Right lobe of liver (tissue), 6 donors: ENCODE results near the gene TRRAP. TPM values are rescaled to one million over a fixed set of nuclear protein-coding genes. Genes with fewer than 3 reads are reported as not detected.
"Not testable (repeated sequence)": the region's sequence is repeated elsewhere in the genome, so short reads cannot be mapped to it uniquely, and the experiment has no call there.

Experiments
- ATAC-seq, 4 donors: fragments of 200-7000 bp; cut with Tn5 transposase; one replicate each; pipeline ENCODE4 v1.9.1; 2020; ENCODE audit warnings: mild to moderate bottlenecking in 4 of 4, moderate library complexity in 4 of 4
- DNase-seq, 3 donors: peaks; one replicate each; pipeline ENCODE4 v3.0.0-alpha.2; 2020
- H3K27ac ChIP-seq, 3 donors: fragments of 200-600 bp; one replicate each; pipeline ENCODE4 v1.8.0; 2022
- H3K27me3 ChIP-seq, 2 donors: fragments of 200-600 bp; one replicate each; pipeline ENCODE4 v1.8.0; 2022
- H3K36me3 ChIP-seq, 4 donors: fragments of 200-600 bp; sonication (generic) in 1 of 4; one replicate each; pipeline versions ENCODE4 v1.5.1 to v1.8.0; 2017 to 2022; ENCODE audit warnings: control low read depth in 1 of 4
- H3K4me1 ChIP-seq, 4 donors: fragments of 200-600 bp; sonication (generic) in 1 of 4; one replicate each; pipeline versions ENCODE4 v1.5.1 to v1.8.0; 2017 to 2022; ENCODE audit warnings: control low read depth in 1 of 4
- H3K4me3 ChIP-seq, 3 donors: fragments of 200-600 bp; one replicate each; pipeline ENCODE4 v1.8.0; 2022
- H3K9me3 ChIP-seq, 4 donors: fragments of 200-600 bp; sonication (generic) in 1 of 4; one replicate each; pipeline versions ENCODE4 v1.5.1 to v1.8.0; 2017 to 2022; ENCODE audit warnings: control low read depth in 1 of 4
- CTCF ChIP-seq, 4 donors: fragments of 200-600 bp in 3 of 4; fragments of 450-650 bp in 1 of 4; IDR thresholded peaks; one replicate each; pipeline versions ENCODE4 v1.5.1 to v1.8.0; 2016 to 2022; ENCODE audit warnings: antibody characterized with exemption in 4 of 4, mild to moderate bottlenecking in 2 of 4
- POLR2A ChIP-seq: fragments of 450-650 bp; IDR thresholded peaks from one replicate; pipeline ENCODE4 v1.6.1; 2017; ENCODE audit warnings: antibody characterized with exemption, mild to moderate bottlenecking
- WGBS: methylation state at CpG from one replicate; pipeline ENCODE4 v1.1.6; 2018; ENCODE audit warnings: low coverage, low lambda C conversion rate; ENCODE audit not compliant: insufficient coverage; ENCODE audit errors: missing lambda C conversion rate; 5-methylcytosine and 5-hydroxymethylcytosine counted together
- intact Hi-C, 2 donors: fragments of 100-400 bp; cut with DNase I; formaldehyde crosslinking; loops; one replicate each; pipeline versions ENCODE4 v1.11.2 to v1.14.1; 2022
- total RNA-seq, 6 experiments: library from RNA; depleted of rRNA in 2 of 6; stranded (reverse); fragments of >200 nt in 2 of 6; fragmentation: NEBNext Ultra II Directional in 3 of 6; extraction: Animal tissue kit (Norgen Biotek cat#: 25700) in 3 of 6; gene quantifications; one replicate each; pipeline versions ENCODE4 v1.1.0 to v1.2.4, GENCODE V29; 2016 to 2023
- donor health status: DM: no; HTN: yes; CAD: no.
- donor health status: DM: no; HTN: no; CAD: no.
- donor health status: DM: no; HTN: no; CAD: no.
- donor health status: DM: no; HTN: yes; CAD: no.
- donor health status: DM: no; HTN: yes; CAD: no.

The TRRAP gene
- total RNA-seq, 6 experiments from 2014 or later: 16.1 to 20.5 (median 18.6) TPM

GRCh38 chr7:98840722-98841121 lies 37.6 kb upstream of the TRRAP start:
- no peaks in the 10 kb centered on the region for H3K9me3 ChIP-seq
- peaks cover 0 to 6% (median under 1%) of the 10 kb centered on the region in 4 donors for H3K4me1 ChIP-seq
- TF ChIP-seq POLR2A: no peak
- no peak for TF ChIP-seq CTCF (IDR thresholded peaks at IDR 0.05)
- no peaks in the 10 kb centered on the region for H3K27me3 ChIP-seq
- WGBS: 55% methylated on average over 4 of the region's 4 CpGs
- DNase-seq (no peak), ATAC-seq (peak in 1 of 4 donors; percentile 42)
- no peak overlapping the region for H3K4me3 ChIP-seq
- no peaks in the 10 kb centered on the region for H3K36me3 ChIP-seq
- intact Hi-C loops: loop anchor here in 1 of 2 donors (5.0 kb wide), 1 partner anchor 408 kb away; no protein-coding TSS in a partner anchor
- H3K27ac ChIP-seq: no peak overlapping the region

DNA sequence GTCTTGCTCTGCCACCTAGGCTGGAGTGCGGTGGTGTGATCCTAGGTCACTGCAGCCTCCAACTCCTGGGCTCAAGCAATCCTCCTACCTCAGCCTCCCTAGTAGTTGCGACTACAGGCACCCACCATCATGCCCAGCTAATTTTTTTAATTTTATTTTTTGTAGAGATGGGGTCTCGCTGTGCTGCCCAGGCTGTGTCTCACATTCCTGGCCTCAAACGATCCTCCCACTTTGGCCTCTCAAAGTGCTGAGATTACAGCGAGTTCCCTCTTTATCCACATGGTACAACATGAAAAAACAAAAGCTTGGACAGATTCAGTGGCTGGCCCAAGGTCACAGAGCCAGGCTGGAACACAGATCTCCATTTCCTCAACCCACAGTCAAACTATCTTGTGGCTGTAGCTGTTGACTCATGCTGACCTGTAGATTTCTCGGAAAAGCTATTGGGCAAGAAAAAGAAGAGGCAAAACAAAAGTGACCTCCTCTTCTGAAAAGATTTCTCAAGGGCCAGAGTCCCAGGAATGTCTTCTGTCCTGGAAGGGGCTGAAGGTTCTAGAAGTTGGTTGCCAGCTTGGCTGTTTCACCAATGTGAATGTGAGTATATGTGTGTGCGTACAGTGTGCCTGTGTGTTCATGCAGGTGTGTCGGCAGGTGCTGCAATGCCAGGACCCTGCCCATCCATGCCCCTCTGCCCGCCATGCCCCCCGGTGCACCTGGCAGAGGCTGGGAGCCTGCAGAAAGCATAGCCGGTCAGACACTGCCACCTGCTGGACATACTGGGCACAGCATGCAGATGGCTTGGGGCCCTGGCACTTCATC lies 36.9 kb upstream of the TRRAP start:
- Histone ChIP-seq H3K27ac (peak overlapping the region in 1 of 3 donors; percentile 48), H3K4me3 (no peak overlapping the region), H3K4me1 (peaks cover 0 to 6% (median under 1%) of the 10 kb centered on the region in 4 donors), H3K36me3 (no peaks in the 10 kb centered on the region), H3K9me3 (no peaks in the 10 kb centered on the region), H3K27me3 (no peaks in the 10 kb centered on the region)
- TF ChIP-seq POLR2A (no peak), CTCF (IDR thresholded peaks at IDR 0.05) (peak; percentile 91 to 98 (median 96))
- WGBS: 31% methylated on average over 8 of the region's 11 CpGs
- peak; percentile 60 to 76 (median 73) for DNase-seq
- intact Hi-C loops: loop anchor here in 1 of 2 donors (5.0 kb wide), 1 partner anchor 409 kb away; no protein-coding TSS in a partner anchor
- ATAC-seq: peak; percentile 89 to 94 (median 90)

- 84% methylated on average over 2 of the region's 2 CpGs for WGBS
- not testable (repeated sequence) for H3K9me3 ChIP-seq, H3K4me1 ChIP-seq, ATAC-seq, H3K36me3 ChIP-seq, H3K27me3 ChIP-seq, H3K27ac ChIP-seq, H3K4me3 ChIP-seq, DNase-seq
- intact Hi-C loops: loop anchor here in 1 of 2 donors (5.0 kb wide), 1 partner anchor 410 kb away; no protein-coding TSS in a partner anchor
Observed at GRCh38 chr7:98842552-98842951, 35.8 kb upstream of the TRRAP start.

DNA sequence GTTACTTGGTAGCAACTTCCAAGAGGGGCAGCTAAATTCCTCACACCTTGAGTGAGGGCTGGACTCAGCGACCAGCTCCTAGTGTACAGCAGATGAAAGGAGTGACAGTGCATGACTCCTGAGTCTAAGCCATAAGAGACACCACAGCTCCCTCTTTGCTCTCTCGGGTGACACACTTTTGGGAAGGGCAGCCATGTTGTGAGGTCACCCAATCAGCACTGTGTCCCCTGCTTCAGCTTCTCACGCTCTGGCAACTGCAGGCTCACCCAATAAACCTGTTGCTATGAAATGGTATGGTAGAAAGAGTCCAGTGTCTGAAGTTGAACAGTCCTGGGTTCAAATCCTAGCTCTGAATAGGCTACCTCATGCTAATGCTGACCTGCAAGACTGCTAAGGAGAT lies 29.4 kb upstream of the TRRAP start:
- no peaks in the 10 kb centered on the region for H3K36me3 ChIP-seq
- no peak for DNase-seq
- no peak overlapping the region for H3K4me3 ChIP-seq
- 67% methylated on average over 1 of the region's 3 CpGs for WGBS
- no peaks in the 10 kb centered on the region for H3K27me3 ChIP-seq
- H3K9me3 ChIP-seq: no peaks in the 10 kb centered on the region
- TF ChIP-seq CTCF (IDR thresholded peaks at IDR 0.05): no peak
- H3K4me1 ChIP-seq: peaks cover 0 to 3% (median 0%) of the 10 kb centered on the region in 4 donors
- intact Hi-C loops: no loop called here
- no peak overlapping the region for H3K27ac ChIP-seq
- no peak for ATAC-seq

DNA sequence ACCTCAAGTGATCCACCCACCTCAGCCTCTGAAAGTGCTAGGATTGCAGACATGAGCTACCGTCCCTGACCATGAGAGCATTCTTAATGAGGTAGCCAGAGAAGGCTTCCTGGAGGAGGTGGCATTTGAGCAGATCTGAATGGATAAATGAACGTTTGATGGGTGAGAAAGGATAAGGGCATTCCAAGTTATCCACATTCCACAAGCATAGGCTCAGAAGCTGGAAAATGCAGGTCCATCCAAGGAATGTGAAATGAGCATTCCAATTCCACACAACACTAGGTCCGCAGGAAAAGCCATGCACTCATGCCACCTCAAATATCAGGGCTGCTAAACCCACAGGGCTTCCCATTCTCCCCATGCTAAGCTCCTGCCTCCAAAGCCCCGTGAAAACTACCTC lies 25.5 kb upstream of the TRRAP start:
- ATAC-seq: no peak
- no peak for DNase-seq
- H3K36me3 ChIP-seq: no peaks in the 10 kb centered on the region
- no peak overlapping the region for H3K27ac ChIP-seq
- peaks cover 0 to 3% (median 0%) of the 10 kb centered on the region in 4 donors for H3K4me1 ChIP-seq
- H3K27me3 ChIP-seq: no peaks in the 10 kb centered on the region
- 50% methylated on average over 4 of the region's 4 CpGs for WGBS
- intact Hi-C loops: no loop called here
- no peaks in the 10 kb centered on the region for H3K9me3 ChIP-seq
- no peak for TF ChIP-seq CTCF (IDR thresholded peaks at IDR 0.05)
- no peak for TF ChIP-seq POLR2A
- no peak overlapping the region for H3K4me3 ChIP-seq
